HCT116 (cell line): ENCODE measurements around the gene RPH3AL.

Experiments used
- CTCF ChIP-seq, 3 experiments: fragments of 200-600 bp in 1 of 3; sonication (generic) in 1 of 3; IDR thresholded peaks in 2 of 3; conservative IDR thresholded peaks in 1 of 3; 2 replicates each; pipeline ENCODE4 v1.5.1; 2012 to 2017; ENCODE audit warnings: low read depth in 2 of 3, low read length in 2 of 3, antibody characterized with exemption in 1 of 3, borderline replicate concordance in 1 of 3, control low read depth in 1 of 3, mild to moderate bottlenecking in 1 of 3, mixed read lengths in 1 of 3, mixed run types in 1 of 3, moderate library complexity in 1 of 3; ENCODE audit not compliant: insufficient read depth in 1 of 3
- JUND ChIP-seq: IDR thresholded peaks from 2 replicates; pipeline ENCODE4 v1.6.1; 2012

DNA sequence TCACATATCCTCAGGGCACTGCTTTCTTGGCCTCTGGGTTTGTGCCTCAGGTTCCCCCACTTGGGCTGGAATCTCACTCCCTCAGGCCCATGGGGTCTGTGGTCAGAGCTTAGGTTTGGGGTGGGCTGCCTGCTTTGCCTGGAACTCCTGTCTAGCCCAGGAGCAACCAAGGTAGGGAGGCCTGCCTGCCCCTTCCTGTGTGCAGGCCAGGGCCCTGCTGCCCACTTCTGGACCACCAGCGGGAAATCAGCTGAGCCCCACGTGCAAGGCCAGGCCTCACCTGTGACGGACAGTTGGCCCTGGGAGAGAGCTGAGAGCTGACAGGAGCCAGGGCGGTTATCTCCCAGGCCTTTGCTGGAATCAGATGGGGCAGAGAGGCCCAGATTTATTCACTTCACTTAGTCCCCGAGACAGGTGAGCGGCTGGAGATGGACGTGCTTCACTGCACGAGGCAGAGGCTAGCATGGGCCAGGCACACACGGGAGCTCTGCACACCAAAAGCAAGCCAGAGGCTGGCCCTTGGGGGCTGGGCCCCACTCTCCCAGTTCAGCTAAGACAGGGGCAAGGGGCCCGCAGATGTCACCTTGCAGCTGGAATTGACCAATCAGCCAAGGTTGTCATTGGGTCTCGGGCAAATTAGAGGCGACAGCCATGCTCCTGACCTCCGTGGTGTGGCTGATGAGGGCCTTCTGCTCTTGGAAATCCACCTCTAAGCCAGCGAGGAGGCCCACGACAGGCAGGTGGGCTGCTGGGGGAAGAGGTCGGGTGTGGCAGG, 121.2 kb downstream of the RPH3AL start:
- TF ChIP-seq CTCF (IDR thresholded peaks at IDR 0.05 in 2 of 3, conservative IDR thresholded peaks at IDR 0.05 in 1 of 3; ENCODE audit: borderline replicate concordance in 1 of 3, insufficient read depth in 1 of 3, low read depth in 2 of 3, low read length in 2 of 3) = no peak
- no peak for TF ChIP-seq JUND
